Type B pancreatic cell (in vitro differentiated cells): ENCODE data around the gene PGRMC1. TPM values are rescaled to one million over a fixed set of nuclear protein-coding genes. Genes with fewer than 3 reads are reported as not detected.

ENCODE experiments used
- DNase-seq: peaks from one replicate; pipeline ENCODE4 v3.0.0; 2021; ENCODE audit warnings: mixed read lengths; ENCODE audit not compliant: unreplicated experiment; ENCODE audit errors: extremely low spot score
- H3K27ac Mint-ChIP-seq: 2 replicates; pipeline ENCODE4 v1.8.0; 2021; ENCODE audit warnings: mild to moderate bottlenecking, mixed read lengths
- H3K27me3 Mint-ChIP-seq: 2 replicates; pipeline ENCODE4 v1.8.0; 2021; ENCODE audit warnings: mixed read lengths
- H3K36me3 Mint-ChIP-seq: 2 replicates; pipeline ENCODE4 v1.8.0; 2021; ENCODE audit warnings: mixed read lengths
- H3K4me1 Mint-ChIP-seq: one replicate; pipeline ENCODE4 v1.8.0; 2021; ENCODE audit warnings: mixed read lengths; ENCODE audit not compliant: unreplicated experiment
- H3K4me3 Mint-ChIP-seq: 2 replicates; pipeline ENCODE4 v1.8.0; 2021; ENCODE audit warnings: mild to moderate bottlenecking, mixed read lengths
- H3K9me3 Mint-ChIP-seq: 2 replicates; pipeline ENCODE4 v1.8.0; 2021; ENCODE audit warnings: mixed read lengths
- long read RNA-seq: library from polyadenylated mRNA; unstranded; transcript quantifications from one replicate; pipeline ENCODE4 v2.0.0, GENCODE V29; 2020
- total RNA-seq: library from RNA; stranded (reverse); gene quantifications from 2 replicates; pipeline ENCODE4 v1.2.1, GENCODE V29; 2021; ENCODE audit warnings: low replicate concordance
- TF ChIP-seq, protein P1 (sequence below): fragments of 200-600 bp; sonication (generic); conservative IDR thresholded peaks from 2 replicates; pipeline ENCODE4 v1.5.0; 2021; ENCODE audit warnings: antibody characterized with exemption, mild to moderate bottlenecking

The PGRMC1 gene
- 97.0 and 206 TPM in 2 replicates for total RNA-seq
- long read RNA-seq, transcript PGRMC1-201 (3 exons, 1,911 nt) = major isoform, 750 of 783 reads
- long read RNA-seq, transcript PGRMC1-202 (2 exons, 1,762 nt) = minor isoform, 6 of 783 reads
- long read RNA-seq, partial matches to known transcripts = 8 of 783 reads
- long read RNA-seq, other reads (novel, unspliced or antisense) = 19 of 783 reads

DNA sequence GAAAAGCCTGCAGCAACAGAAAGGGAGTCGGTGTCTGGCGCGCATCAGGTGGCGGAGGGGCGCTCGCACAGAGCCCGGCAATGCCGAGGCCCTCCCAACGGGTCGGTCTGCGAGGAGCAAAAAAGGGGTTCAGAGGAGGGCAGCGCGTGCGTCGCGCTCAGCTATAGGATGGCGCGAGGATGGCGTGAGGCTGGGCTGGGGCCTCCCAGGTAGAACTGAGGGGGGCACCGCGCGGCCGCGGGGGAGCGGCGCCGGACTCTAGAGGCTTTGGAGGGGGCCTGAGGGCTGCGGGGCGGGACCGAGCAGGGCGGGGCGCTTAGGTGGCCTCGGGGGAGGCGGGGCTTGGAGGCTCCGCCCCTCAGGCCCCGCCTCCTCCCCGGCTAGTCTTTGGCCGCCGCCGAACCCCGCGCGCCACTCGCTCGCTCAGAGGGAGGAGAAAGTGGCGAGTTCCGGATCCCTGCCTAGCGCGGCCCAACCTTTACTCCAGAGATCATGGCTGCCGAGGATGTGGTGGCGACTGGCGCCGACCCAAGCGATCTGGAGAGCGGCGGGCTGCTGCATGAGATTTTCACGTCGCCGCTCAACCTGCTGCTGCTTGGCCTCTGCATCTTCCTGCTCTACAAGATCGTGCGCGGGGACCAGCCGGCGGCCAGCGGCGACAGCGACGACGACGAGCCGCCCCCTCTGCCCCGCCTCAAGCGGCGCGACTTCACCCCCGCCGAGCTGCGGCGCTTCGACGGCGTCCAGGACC is at the start of gene PGRMC1:
Gene PGRMC1, plus strand, starts transcription at position 414 of the 751 bp plus-strand sequence. Its CDS starts 79 bp downstream, at position 493.
- Mint-ChIP-seq H3K9me3 (no peaks in the 10 kb centered on the region), H3K4me3 (peak within 1 kb of the TSS; percentile 94), H3K27me3 (no peaks in the 10 kb centered on the region), H3K36me3 (peaks cover 18% of the 10 kb centered on the region), H3K27ac (peak within 1 kb of the TSS; percentile 87), H3K4me1 (peaks cover 27% of the 10 kb centered on the region)
- TF ChIP-seq, protein P1, sequence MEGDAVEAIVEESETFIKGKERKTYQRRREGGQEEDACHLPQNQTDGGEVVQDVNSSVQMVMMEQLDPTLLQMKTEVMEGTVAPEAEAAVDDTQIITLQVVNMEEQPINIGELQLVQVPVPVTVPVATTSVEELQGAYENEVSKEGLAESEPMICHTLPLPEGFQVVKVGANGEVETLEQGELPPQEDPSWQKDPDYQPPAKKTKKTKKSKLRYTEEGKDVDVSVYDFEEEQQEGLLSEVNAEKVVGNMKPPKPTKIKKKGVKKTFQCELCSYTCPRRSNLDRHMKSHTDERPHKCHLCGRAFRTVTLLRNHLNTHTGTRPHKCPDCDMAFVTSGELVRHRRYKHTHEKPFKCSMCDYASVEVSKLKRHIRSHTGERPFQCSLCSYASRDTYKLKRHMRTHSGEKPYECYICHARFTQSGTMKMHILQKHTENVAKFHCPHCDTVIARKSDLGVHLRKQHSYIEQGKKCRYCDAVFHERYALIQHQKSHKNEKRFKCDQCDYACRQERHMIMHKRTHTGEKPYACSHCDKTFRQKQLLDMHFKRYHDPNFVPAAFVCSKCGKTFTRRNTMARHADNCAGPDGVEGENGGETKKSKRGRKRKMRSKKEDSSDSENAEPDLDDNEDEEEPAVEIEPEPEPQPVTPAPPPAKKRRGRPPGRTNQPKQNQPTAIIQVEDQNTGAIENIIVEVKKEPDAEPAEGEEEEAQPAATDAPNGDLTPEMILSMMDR = no peak
- DNase-seq = peak; percentile 84

DNA sequence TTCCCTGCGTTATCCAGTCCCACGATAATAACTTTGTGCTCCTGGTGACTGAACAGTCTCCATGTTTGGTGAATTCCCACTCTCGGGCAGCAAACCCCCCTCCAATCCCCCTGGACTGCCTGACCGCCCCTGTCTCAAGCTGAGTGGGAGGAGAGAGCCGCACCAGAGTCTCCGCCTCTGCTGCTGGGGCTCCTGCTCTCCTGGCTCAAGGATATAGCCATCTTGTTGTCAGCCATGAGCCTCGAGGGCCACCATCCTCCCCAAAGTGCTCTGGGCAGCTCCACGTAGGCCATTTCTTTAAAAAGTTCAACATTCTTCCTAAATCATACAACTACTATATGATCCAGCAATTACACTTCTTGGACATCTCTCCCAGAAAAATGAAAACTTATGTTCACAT is 49.3 kb upstream of the PGRMC1 start:
- no peak for DNase-seq
- no peaks in the 10 kb centered on the region for H3K27me3 Mint-ChIP-seq
- TF ChIP-seq, protein P1 = no peak
- no peaks in the 10 kb centered on the region for H3K4me1 Mint-ChIP-seq
- no peaks in the 10 kb centered on the region for H3K9me3 Mint-ChIP-seq
- H3K4me3 Mint-ChIP-seq = no peak overlapping the region
- no peak overlapping the region for H3K27ac Mint-ChIP-seq
- no peaks in the 10 kb centered on the region for H3K36me3 Mint-ChIP-seq

DNA sequence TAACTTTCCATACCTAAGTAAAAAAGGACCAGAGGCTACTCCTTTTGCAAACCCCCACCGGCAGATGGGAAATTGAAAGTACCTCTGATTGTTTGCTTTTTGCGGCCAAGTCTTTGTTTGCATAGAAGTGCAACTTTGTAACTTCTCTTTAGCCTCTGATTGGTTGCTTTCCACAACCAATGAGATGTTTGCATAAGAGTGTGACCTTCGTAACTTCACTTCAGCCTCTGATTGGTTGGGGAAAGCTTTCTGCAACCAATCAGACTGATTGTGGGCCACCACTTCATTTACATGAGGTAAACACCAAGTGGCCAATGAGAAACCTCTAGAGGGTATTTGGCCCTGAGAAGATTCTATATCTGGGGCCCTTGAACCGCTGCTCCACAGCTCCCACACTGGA is 48.8 kb upstream of the PGRMC1 start:
- no peak for DNase-seq
- H3K36me3 Mint-ChIP-seq = no peaks in the 10 kb centered on the region
- no peaks in the 10 kb centered on the region for H3K27me3 Mint-ChIP-seq
- H3K9me3 Mint-ChIP-seq = no peaks in the 10 kb centered on the region
- no peak overlapping the region for H3K27ac Mint-ChIP-seq
- no peak overlapping the region for H3K4me3 Mint-ChIP-seq
- TF ChIP-seq, protein P1 = no peak
- H3K4me1 Mint-ChIP-seq = no peaks in the 10 kb centered on the region

DNA sequence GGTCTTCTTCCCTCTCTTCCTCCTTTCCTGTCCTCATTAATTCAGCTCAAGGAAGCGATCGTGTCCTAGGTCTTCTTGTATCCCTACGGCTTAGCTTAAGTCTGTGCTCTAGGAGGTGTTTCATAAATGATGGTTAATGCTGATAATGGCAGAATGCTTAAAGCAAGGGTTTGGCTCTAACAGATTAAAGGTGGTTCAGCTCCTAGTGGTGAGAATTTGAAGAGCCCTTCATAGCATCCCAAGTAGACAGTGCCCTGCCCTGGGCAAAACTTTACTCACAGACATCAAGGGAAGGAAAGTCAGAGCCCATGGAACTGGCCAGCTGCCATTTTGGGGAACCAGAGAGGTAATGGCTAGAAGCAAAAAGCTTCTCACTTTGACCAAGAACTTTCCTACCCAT is 47.0 kb upstream of the PGRMC1 start:
- no peak overlapping the region for H3K4me3 Mint-ChIP-seq
- no peaks in the 10 kb centered on the region for H3K36me3 Mint-ChIP-seq
- no peaks in the 10 kb centered on the region for H3K9me3 Mint-ChIP-seq
- no peak overlapping the region for H3K27ac Mint-ChIP-seq
- no peaks in the 10 kb centered on the region for H3K4me1 Mint-ChIP-seq
- TF ChIP-seq, protein P1 = no peak
- H3K27me3 Mint-ChIP-seq = no peaks in the 10 kb centered on the region
- no peak for DNase-seq

DNA sequence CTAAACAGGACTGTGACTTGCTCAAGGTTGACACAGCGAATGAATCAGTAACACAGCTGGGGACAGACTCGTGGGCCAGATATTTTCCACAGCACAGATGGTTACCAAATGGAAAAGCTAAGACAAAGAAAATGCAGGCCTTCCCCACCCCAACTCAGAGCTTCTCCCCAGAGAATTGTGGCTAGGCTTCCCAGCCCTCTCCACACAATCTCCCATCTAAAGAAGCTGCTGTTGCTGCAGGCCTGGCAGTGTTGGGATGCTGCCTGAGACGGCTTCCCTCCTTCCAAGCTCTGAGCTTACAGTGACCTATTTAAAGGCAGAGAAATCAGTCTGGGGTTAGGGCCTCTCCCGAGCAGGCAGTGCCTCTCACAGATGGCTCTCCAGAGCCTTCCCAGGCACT is 46.5 kb upstream of the PGRMC1 start:
- H3K27ac Mint-ChIP-seq = no peak overlapping the region
- DNase-seq = no peak
- no peaks in the 10 kb centered on the region for H3K36me3 Mint-ChIP-seq
- H3K27me3 Mint-ChIP-seq = no peaks in the 10 kb centered on the region
- H3K4me3 Mint-ChIP-seq = no peak overlapping the region
- H3K9me3 Mint-ChIP-seq = no peaks in the 10 kb centered on the region
- no peaks in the 10 kb centered on the region for H3K4me1 Mint-ChIP-seq
- TF ChIP-seq, protein P1 = no peak
